ENCODE data around the gene ZMYND19. TPM values are rescaled to one million over a fixed set of nuclear protein-coding genes. Genes with fewer than 3 reads are reported as not detected.
A peak's percentile ranks its signal among the peaks of the same experiment; 100 is the strongest.

The ZMYND19 gene
- total RNA-seq, 4 donors from 2014 or later, result 26.1 to 40.5 (median 38.1) TPM

DNA sequence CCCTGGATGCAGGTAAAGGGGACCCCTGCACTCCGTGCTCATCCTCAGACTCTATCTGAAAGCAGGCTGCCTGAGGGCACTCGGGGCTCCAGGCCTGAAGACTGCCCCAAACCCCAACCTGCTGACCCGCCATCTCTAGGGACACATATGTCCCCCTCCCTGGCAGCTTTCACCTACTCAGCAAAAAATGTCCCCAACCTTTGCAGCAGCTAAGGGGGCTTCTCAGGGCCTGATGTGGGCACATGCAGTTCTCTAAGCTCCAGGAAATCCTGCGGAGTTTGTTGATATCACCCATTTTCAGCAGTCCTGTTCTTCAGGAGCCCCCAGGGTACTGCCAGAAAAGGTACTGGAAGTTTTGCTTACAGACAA is 9.4 kb downstream of the ZMYND19 start:
- intact Hi-C loops (cut with DNase I; ENCODE audit: low total_unique reads), result no loop called here
- TF ChIP-seq, protein P1, sequence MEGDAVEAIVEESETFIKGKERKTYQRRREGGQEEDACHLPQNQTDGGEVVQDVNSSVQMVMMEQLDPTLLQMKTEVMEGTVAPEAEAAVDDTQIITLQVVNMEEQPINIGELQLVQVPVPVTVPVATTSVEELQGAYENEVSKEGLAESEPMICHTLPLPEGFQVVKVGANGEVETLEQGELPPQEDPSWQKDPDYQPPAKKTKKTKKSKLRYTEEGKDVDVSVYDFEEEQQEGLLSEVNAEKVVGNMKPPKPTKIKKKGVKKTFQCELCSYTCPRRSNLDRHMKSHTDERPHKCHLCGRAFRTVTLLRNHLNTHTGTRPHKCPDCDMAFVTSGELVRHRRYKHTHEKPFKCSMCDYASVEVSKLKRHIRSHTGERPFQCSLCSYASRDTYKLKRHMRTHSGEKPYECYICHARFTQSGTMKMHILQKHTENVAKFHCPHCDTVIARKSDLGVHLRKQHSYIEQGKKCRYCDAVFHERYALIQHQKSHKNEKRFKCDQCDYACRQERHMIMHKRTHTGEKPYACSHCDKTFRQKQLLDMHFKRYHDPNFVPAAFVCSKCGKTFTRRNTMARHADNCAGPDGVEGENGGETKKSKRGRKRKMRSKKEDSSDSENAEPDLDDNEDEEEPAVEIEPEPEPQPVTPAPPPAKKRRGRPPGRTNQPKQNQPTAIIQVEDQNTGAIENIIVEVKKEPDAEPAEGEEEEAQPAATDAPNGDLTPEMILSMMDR (IDR thresholded peaks at IDR 0.05), result no peak
- TF ChIP-seq POLR2A (IDR thresholded peaks at IDR 0.05), result no peak
- WGBS, 2 donors, result 93 to 95% methylated on average over 4 of the region's 4 CpGs
- H3K4me3 ChIP-seq (ENCODE audit: low read depth, poor library complexity, severe bottlenecking), result no peak overlapping the region
- no peak for DNase-seq (ENCODE audit: low spot score in 2 of 2)

DNA sequence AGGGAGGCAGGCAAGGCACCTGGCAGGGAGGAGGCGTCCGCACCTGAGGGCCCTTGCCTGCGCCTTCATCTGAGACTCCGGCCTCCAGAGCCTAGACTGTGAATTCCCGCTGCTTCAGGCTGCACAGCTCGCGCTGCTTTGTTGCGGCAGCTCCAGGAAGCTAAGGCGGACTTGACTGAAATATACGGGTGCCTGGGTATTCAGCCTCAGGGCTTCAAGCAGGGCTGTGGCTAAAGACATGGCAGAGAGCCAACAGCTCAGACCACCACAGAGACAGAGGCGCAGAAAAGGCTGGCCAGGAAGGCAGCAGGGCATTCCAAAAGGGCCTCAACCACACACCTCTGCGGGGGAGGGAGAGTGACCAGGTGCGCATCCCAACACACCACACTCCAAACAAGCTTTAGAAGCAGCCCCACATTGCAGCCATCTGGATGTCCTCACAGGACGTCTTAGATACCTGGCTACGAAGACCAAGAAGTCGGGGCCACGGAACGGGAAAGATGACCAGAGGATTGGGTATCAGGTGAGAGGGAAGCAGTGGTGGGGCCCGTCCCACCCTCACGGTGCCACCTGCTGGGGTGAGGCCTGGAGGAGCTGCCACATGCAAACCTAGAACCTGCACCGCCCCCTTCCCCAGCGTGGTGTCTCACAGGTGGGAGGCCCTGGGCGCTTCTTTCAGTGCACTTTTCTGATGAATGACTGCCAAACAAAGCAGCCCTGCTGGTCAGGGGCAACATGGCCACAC is 9.9 kb downstream of the ZMYND19 start:
- 87% methylated on average over 21 to 23 of the region's 23 CpGs for WGBS, 2 donors
- DNase-seq (ENCODE audit: low spot score in 2 of 2), result no peak
- H3K4me3 ChIP-seq (ENCODE audit: low read depth, poor library complexity, severe bottlenecking), result no peak overlapping the region
- TF ChIP-seq, protein P1 (IDR thresholded peaks at IDR 0.05), result no peak
- no peak for TF ChIP-seq POLR2A (IDR thresholded peaks at IDR 0.05)
- intact Hi-C loops (cut with DNase I; ENCODE audit: low total_unique reads), result no loop called here

DNA sequence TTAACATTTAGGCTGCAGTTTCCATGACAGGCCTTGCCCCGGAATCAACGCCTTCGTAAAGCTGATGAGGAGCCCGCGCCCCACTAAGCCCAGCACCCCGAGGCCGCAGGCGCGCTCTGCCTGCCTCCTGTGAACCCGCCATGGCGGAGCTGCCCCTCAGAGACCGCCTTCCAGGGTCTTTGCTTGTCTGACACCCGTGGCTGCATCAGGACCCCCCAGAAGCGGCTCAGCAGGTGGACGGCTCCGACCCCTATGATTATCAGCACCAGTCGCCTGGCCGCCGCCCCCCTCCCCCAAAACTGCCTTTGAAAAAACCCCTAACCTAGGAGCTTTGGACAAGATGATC is 11.1 kb downstream of the ZMYND19 start:
- TF ChIP-seq POLR2A (IDR thresholded peaks at IDR 0.05), result no peak
- TF ChIP-seq, protein P1 (IDR thresholded peaks at IDR 0.05), result no peak
- H3K4me3 ChIP-seq (ENCODE audit: low read depth, poor library complexity, severe bottlenecking), result no peak overlapping the region
- no peak for DNase-seq (ENCODE audit: low spot score in 2 of 2)
- WGBS, 2 donors, result 26 to 36% methylated on average over 7 to 10 of the region's 19 CpGs
- intact Hi-C loops (cut with DNase I; ENCODE audit: low total_unique reads), result no loop called here

DNA sequence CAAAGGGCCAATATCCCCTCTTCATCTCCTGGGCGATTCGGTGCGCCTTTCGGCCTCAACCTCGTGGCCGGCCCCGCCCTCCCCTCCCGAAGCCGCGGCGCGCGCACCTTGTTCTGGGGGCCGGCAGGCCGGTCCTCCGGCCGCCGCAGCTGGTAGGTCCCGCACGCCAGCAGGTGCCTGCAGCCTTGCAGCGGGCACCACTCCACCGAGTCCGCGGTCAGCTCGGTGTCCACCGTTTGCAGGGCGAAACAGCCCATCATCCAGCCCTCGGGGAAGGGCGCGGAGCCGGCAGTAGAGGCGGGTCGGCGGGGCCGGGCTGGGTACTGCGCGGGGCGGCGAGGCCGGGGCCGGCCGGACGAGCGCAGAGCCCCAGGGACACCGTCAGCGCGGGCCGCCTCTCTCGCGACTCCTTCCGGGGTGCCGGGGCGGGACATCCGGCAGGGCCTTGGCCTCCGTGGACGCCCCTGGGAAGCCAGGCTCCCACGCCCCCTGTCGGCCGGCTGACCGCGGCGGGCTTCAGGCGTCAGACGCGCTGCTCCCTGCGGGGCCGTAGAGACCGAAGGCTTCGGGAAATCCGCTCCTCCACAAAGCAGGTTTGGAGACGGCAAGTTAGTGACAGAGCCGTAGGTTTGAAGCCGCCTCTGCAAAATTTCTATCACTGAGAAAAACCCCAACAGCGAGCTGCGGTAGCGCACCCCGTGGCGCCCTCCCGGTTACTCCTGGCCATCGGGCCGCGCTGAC is 11.6 kb downstream of the ZMYND19 start, which contains the start of gene DPH7:
DPH7 (minus strand) TSS at position 408 of the 741 bp plus-strand sequence; CDS start at position 260, 148 bp downstream.
- peak within 1 kb of the TSS; percentile 83 for H3K4me3 ChIP-seq (ENCODE audit: low read depth, poor library complexity, severe bottlenecking)
- peak; percentile 87 to 98 for DNase-seq (ENCODE audit: low spot score in 2 of 2)
- intact Hi-C loops (cut with DNase I; ENCODE audit: low total_unique reads), result no loop called here
- 3 to 4% methylated on average over 27 to 45 of the region's 82 CpGs for WGBS, 2 donors
- no peak for TF ChIP-seq POLR2A (IDR thresholded peaks at IDR 0.05)
- TF ChIP-seq, protein P1 (IDR thresholded peaks at IDR 0.05), result peak in 1 of 3 donors; percentile 73

DNA sequence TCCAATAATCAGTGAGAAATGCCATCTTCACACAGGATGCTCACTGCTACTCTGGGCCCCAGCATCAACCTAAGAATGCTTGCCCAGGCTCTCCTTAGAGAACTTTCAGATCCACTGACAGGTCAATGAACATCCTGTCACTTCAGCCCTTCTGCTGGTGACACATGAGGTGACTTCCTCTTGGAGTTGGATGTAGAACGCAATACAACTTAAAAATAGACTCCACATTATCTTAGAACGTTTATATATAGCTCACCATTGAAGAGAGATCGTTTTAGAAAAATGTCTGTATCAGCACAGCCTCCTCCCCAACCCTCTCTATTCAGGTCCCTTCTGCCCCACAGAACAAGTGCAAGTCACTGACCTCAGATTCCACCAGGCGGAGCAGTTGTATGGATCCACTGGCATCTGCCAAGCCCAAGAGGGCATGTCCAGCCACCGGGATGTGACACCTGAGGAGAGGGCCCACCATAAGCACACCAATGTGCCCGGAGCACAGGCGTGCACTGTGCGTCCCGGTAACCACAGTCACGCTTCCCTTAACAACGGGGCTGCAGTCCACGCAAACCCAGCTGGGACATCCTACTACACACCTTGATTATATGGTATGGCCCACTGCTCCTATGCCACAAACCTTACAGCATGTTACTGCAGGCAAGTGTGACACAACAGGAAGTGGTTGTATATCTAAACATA is 14.4 kb downstream of the ZMYND19 start:
- H3K4me3 ChIP-seq (ENCODE audit: low read depth, poor library complexity, severe bottlenecking), result no peak overlapping the region
- no peak for DNase-seq (ENCODE audit: low spot score in 2 of 2)
- 76 to 81% methylated on average over 12 of the region's 12 CpGs for WGBS, 2 donors
- intact Hi-C loops (cut with DNase I; ENCODE audit: low total_unique reads), result no loop called here
- TF ChIP-seq POLR2A (IDR thresholded peaks at IDR 0.05), result no peak
- TF ChIP-seq, protein P1 (IDR thresholded peaks at IDR 0.05), result no peak
